Dermis microvascular lymphatic vessel endothelial cell (primary cell): Measurements from ENCODE around the gene LINGO4. TPM values are rescaled to one million over a fixed set of nuclear protein-coding genes. Genes with fewer than 3 reads are reported as not detected.

Experiments
- DNase-seq, 2 donors: peaks; one replicate each; pipeline versions ENCODE4 v3.0.0 to v3.0.0-alpha.2; 2010; ENCODE audit warnings: low read depth in 2 of 2
- total RNA-seq: library from RNA; depleted of rRNA; stranded (reverse); fragments of >200 nt; gene quantifications from 2 replicates; pipeline ENCODE4 v1.2.1, GENCODE V29; 2014

The LINGO4 gene
- total RNA-seq, 1 donor from 2014 or later, result not detected

DNA sequence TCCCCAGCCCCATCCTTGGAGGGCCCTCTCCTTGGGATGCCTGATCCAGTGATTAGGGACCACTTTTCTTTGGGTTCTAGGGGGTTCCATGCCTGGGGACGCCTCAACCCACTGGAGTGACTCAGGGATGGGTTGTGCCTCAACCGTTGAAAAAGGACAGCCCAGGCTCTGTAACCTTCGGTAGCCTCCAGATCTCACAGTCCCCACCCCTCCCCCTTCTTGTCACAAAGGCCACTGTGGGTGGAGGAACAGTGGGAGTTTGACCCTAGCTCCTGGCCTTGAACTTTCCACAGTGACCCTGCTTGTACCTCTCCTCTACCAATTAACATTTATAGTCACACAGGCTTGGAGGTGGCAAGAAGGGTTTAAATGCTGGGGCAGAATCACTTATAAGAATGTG is 29.0 kb upstream of the LINGO4 start:
- DNase-seq, result no peak

GRCh38 chr1:151833172-151833900 is 28.1 kb upstream of the LINGO4 start:
- no peak for DNase-seq

DNA sequence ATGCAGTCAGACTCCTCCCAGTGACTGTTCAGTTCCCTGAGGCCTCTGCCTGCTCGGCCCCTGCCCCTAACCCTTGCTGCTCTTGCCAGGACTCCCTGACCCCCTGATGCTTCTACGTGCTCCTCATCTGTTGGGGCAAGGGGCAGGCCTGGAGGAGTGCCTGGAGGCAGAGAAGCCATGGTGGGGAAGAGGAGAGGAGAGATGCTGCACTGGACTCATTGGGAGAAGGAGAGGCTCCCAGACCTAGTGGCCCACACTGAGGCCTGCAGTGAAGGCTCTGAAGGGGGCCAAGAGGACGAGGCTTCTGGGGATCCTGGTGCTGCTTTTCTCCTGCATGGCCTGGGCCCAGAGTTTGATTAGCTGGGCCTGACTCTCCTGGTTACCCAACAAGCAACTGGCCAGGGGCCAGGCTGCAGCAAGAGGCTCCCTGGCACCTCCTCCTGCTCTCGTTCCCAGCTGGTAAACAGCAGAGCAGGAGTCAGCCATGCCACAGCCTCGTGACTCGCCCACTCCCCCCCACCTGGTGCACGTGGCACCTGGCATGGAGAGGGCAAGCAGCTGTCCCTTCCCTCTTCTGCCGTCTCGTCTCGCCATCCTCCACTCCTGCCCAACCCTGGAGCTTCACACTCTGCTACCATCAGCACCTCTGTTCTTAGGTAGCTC is 27.2 kb upstream of the LINGO4 start:
- DNase-seq, result no peak

- DNase-seq, result no peak
Observed at GRCh38 chr1:151831605-151832004, 26.4 kb upstream of the LINGO4 start, which contains the start of gene RORC. Gene RORC (minus strand): TSS chr1:151831802. CDS start chr1:151831764, 38 bp downstream.

DNA sequence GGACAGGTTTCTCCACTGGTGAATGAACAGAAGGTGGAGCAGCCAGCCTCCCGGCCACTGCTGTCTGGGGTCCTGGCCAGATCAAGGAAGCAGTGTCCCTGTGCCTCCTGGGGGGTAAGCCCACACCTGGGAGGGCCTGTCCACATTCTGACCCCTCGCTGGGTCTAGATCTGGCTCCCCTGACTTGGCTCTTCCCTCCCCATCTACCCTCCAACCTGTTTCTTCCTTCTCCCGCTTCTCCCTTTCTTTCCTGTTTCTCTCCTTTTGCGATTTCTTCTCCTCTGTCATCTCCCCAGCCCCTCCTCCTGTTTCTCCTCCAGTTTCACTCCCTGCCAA is 26.0 kb upstream of the LINGO4 start:
- no peak for DNase-seq

DNA sequence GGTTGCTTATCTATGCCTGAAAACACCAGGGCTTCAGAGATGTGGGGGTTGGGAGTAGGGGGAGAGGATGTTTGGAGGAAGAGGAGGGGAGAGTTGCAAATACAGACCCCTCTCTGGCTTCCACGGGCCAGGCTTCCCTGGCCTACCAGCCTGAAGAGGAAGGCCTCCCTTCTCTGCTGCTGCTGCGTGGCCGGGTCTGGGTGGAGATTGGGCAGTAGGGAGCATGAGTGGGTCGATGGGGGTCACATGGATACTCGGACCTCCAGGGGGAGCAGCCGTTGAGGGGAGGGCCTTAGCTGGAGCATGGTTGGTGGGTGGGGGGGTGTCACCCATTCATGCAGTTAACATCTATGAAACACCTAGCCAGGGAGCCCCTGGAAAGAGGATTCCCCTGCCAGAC is 24.8 kb upstream of the LINGO4 start:
- DNase-seq, result no peak

DNA sequence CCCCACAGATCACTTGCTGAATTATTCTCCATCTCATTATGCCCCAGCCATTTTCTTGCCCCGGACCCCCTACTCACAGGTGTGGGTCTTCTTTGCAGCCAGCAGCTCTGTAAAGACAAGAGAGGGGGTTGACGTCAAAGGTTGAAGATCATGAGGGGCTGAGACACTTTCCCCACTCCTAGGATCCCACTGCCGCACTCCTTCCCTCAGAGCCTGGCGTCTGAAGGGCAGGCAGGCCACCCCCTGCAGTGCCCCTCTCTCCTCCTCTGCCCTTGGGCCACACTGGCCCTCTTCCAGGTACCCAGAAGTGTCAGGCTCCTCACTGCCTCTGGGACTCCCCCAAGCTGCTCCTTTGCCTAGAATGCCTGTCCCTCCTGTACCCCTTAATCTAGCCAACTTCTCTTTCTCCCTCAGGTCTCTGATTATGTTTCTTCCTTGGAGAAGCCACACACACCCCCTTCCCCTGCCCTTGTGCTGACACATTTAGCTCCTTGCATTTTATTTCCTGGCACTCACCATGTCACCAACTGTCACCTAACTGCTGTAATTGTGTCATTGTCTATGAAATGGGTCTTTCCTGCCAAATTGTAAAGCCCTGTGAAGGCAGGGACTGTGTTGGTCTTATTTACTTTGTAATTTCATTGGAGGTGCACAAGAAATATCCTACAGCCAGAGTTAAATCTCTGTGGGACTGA is 24.3 kb upstream of the LINGO4 start:
- no peak for DNase-seq

DNA sequence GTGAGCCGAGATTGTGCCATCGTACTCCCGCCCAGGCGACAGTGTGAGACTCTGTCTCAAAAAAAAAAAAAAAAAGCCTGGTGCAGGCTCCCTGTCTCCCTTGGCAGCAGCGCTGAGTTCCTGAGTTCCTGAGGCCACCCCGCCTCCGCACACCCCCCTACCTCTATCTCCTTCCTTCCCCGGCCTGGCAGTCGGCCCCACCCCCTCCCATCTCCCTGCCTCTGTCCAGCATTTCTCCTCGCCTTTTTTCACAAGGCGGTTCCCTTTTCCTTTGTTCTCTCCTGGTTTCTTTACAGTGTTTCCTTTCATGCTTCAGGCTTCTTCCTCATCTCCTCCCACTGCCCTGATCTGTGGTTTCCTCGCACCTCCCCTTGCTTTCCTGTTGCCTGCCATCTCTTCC is 23.7 kb upstream of the LINGO4 start:
- peak in 1 of 2 donors; percentile 49 for DNase-seq

DNA sequence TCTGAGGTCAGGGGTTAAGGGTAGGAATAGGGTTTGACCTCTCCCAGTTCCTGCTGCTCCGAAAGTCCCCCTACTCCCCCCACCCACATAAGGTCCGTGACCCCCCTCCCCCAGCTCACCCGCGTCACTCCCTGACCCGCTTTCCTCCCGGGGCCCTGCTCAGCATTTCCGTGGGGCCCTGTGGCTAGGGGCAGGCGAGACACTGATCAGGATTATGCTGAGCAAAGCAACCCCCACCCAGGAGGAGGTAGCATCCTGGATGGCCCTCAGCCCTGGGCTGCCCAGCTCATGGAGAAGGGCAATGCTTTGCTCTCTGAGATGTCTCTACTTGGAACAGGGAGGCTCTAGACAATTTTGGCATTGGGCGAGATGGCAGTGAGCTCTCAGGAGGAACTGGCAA is 22.6 kb upstream of the LINGO4 start:
- no peak for DNase-seq

DNA sequence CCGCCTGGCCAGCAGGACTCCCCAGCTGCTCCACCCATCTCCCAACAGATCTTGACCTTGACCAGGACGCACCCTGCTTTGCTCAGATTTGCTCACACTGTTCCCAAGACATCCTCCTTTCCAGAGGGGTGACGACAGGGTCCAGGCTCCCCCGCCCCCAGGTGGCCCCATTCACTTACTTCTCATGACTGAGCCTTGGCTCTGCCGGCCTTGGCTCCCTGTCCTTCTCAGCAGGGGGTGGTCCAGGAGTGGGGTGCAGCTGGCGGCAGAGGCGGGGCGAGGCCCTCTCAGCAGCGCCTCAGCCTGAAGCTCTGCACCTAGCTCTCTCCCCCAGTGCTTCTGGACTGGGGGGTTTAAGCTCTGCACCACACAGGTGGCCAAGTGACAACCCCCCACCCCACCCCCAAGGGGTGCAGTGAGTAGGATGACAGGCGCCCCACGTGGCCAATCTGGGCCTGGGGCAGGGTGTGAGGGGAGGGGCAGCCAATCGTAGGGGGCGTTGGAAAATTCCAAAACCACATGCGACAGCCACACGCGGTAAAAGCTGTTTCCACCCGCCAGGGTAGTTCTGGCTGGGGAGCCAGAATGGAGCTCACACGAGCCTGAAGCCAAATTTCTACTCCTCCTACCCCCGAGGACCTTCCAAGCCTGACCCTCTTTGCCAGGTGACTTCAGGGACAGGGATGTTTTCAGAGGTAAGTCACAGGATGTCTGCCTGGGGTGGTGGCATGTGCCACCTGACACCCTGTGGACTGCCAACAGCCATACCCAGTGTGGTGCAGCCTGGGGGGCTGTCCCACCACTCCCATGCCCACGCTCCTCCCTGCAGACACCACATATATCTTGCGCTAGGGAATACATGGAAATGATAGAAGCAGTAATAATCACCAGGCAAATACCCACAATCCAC is 20.8 kb upstream of the LINGO4 start:
- no peak for DNase-seq

GRCh38 chr1:151825204-151825603 is 20.0 kb upstream of the LINGO4 start:
- no peak for DNase-seq

- DNase-seq, result no peak
Observed at GRCh38 chr1:151823175-151823574, 18.0 kb upstream of the LINGO4 start.

- no peak for DNase-seq
Observed at GRCh38 chr1:151822404-151822803, 17.2 kb upstream of the LINGO4 start.

DNA sequence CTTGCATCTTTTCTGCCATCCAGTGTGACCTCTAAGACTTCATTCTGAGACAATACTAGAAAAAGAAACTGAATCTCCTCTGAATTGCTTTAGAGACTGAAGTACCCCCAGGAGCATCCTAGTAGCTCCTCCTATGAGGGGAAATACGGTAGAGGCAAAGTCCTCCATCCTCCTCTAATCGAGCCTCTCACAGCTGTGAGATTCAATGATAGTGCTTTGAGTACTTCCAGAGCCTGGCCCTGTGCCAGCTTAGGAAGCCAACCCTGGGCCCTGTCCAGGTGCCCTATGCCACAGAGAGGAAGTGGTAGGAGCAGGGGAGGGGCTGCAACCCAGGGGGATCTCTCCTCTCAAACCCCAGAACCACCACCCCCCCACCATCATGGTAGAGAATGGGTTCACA is 15.7 kb upstream of the LINGO4 start:
- DNase-seq, result no peak

DNA sequence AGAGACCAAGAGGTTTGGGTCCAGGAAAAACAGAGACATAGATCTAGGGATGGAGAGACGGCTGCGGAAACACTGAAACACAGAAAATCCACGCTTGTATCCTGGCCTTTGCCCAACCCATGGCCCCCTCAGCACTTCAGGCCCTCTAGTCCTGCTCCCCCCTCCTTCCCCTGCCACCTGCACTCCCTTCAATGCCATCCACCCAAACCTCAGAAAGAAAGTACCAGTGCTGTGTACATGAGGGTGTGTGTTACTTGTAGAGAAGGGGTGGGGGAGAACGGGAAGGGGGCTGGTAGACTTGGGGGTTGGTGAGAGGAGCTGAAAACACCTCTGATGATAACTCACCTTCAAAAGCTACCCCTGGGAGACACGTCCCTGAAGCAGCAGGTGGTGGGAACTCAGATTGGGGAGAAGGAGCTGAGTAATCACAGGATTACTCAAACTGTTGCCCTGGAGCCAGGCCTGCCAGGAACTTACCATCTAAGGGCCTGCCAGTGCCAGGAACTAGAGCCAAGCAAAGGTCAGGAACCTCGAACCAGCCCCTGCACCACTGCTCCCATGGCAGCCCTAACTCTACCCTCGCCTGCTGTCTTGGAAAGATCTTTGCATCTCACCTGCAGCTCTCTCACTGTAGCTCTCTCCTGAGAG is 14.9 kb upstream of the LINGO4 start:
- no peak for DNase-seq

DNA sequence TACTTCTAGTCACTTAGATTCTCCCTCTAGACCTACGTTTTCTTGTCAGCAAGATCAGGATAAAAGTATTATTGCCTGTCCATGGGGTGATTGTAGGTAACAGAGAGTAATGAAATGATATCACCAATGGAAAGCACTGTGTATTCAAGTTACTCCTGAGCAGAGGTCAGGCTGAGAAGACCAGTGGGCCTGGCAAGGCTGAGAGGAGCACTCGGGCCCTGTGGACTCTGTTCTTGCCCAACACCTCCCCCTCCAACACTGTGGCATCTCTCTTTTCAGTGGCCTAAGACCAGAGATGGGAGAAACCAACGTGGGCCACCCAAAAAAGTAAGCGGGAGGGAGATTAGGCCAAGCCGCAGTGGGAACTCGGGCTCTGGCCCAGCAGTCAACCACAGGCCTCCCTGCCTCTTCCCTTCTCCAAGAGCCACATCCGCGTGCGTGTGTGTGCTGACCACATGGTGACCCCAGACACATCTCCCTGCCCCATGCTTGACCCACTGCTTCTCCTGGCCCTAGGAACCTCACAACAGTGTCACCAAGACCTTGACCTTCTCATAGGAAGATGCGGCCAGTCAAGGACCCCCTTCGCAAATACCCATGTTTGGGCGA is 14.1 kb upstream of the LINGO4 start:
- DNase-seq, result no peak

DNA sequence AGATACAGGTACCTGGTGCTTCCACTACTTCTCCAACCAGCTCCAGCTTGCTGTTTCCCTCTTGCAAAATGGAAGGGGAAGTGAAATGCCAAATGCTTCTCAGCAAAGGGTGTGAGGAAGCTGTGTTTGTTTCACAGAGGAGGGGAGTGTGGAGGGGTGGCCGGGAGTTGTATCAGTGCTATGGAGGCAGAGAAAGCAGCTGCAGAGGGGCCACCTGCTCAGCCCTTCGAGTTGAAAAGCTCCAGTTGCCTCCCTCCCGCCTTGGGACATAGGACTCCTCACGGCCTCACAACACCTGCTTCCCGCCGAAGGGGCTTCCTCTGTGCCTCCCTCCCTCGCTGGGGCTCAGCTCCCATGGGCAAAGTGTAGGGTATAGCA is 12.1 kb upstream of the LINGO4 start:
- DNase-seq, result no peak

GRCh38 chr1:151816548-151817352 is 11.5 kb upstream of the LINGO4 start:
- no peak for DNase-seq

DNA sequence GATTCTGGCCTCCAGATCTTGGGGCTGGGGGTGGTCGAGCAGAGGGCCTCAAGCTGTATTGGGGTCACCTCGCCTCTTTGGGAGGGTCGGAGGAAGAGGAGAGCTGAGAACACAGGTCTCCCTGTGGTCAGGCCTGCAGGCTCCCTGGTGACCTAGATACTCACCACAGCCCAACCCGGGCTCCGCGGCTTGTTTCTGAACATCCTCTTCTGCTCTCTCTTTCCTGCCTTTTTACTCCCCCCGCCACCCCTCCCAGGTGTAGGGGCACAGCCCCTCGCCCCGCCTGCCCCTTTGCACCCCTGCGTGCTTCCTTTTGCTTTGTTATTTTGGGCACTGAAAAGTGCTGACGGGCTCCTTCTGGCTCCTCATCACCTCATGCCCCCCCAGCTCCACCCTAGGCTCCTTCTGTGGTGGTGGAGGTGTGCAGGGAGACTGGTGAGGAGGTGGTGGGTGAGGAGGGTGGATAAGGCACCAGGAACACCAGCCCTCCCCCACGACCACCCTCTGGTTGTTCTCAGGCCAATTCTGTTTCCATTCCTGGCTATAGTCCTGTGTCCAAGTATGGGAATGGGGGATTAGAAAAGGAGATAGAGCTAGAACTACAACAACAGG is 10.6 kb upstream of the LINGO4 start:
- no peak for DNase-seq
